HG02884 (cell line): ENCODE results near the gene TBC1D12.
"Not testable (repeated sequence)": the region's sequence is repeated elsewhere in the genome, so short reads cannot be mapped to it uniquely, and the experiment has no call there.

ENCODE experiments used
- ATAC-seq: cut with Tn5 transposase; IDR thresholded peaks from one replicate; pipeline ENCODE4 v1.9.1; 2021; ENCODE audit warnings: mild to moderate bottlenecking, moderate library complexity; ENCODE audit not compliant: unreplicated experiment

TBC1D12 gene

GRCh38 chr10:94450782-94451181 lies 48.4 kb downstream of the TBC1D12 start:
- ATAC-seq: no peak

DNA sequence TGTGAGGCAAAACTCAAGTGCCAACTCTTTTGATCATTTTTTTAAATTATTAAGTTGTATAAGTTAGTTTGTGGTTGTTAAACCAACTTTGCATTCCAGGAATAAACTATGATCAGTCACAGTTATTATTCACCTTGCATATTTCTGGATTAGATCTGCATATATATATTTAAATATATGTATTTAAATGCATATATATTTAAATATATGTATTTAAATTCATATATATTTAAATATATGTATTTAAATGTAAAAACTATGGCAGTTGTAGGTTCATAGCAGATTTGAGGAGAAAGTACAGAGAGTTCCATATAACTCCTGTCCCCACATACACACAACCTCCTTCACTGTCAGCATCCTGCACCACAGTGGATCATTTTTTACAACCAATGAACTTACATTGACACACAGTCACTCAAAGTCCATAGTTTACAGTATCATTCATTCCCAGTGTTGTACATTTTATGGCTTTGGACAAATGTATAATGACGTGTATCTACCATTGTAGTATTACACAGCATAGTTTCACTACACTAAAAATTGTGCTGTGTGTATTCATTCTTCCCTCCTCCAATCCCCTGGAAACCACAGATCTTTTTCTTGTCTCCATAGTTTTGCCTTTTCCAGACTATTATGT lies 49.7 kb downstream of the TBC1D12 start:
- ATAC-seq: no peak

DNA sequence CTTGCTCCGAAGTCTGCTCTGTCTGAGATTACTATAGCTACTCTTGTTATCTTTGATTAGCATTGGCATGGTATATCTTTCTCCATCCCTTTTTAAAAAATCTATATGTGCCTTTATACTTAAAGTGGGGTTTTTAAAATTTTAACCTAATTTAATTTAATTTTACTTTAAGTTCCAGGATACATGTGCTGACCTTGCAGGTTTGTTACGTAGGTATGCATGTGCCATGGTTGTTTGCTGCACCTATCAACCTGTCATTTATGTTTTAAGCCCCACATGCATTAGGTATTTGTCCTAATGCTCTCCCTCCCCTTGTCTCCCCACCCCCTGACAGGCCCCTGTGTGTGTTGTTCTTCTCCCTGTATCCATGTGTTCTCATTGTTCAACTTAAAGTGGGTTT lies 54.6 kb downstream of the TBC1D12 start:
- no peak for ATAC-seq

- no peak for ATAC-seq
These were observed 57.0 kb downstream of the TBC1D12 start for GRCh38 chr10:94459385-94459784.

GRCh38 chr10:94461503-94461902 lies 59.2 kb downstream of the TBC1D12 start:
- ATAC-seq: no peak

DNA sequence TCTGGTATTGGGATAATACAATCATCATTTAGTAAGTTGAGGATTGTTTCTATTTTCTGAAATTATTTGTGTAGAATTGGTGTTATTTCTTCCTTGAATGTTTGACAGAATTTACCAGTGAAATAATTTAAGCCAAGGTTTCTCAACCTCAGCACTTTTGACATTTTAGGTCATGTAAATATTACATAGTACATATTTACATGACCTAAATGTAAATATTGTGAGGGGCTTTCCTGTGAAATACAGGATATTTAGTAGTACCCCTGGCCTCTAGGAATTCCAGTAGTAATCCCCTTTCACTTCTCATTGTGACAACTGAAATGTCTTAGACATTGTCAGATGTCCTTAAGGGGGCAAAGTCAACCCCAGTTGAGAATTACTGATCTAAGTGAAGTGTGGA lies 59.8 kb downstream of the TBC1D12 start:
- ATAC-seq: no peak

GRCh38 chr10:94465684-94466083 lies 63.3 kb downstream of the TBC1D12 start:
- no peak for ATAC-seq

DNA sequence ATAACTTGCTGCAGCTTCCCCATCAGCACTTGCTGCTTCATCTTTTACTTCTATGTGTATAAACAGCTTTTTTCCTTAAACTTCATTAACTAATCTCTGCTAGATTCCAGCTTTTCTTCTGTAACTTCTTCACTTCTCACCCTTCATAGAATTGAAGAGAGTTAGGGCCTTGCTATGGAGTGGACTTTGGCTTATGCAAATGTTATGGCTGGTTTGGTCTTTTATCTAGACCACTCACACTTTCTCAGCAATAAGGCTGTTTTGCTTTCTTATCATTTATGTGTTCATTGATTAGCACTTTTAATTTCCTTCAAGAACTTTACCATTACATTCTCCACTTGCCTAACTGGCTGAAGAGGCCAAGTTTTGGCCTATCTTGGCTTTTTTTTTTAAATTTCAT lies 79.1 kb downstream of the TBC1D12 start:
- no peak for ATAC-seq

- no peak for ATAC-seq
These were observed 81.6 kb downstream of the TBC1D12 start for GRCh38 chr10:94483970-94484369.

DNA sequence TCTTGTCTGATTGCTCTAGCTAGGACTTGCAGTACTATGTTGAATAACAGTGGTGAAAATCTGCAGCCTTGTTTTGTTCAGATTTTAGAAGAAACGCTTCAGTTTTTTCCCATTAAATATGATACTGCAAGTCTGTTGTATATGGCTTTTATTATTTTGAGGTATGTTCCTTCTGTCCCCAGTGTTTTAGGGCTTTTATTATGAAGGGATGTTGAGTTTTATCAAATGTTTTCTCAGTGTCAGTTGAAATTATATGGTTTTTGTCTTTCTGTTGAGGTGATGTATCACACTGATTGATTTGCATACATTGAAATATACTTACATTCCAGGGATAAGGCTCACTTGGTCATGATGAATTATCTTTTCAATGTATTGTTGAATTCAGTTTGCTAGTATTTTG lies 82.8 kb downstream of the TBC1D12 start:
- no peak for ATAC-seq

GRCh38 chr10:94487575-94487974 lies 85.2 kb downstream of the TBC1D12 start:
- ATAC-seq: no peak

GRCh38 chr10:94489107-94489506 lies 86.8 kb downstream of the TBC1D12 start:
- ATAC-seq: no peak

DNA sequence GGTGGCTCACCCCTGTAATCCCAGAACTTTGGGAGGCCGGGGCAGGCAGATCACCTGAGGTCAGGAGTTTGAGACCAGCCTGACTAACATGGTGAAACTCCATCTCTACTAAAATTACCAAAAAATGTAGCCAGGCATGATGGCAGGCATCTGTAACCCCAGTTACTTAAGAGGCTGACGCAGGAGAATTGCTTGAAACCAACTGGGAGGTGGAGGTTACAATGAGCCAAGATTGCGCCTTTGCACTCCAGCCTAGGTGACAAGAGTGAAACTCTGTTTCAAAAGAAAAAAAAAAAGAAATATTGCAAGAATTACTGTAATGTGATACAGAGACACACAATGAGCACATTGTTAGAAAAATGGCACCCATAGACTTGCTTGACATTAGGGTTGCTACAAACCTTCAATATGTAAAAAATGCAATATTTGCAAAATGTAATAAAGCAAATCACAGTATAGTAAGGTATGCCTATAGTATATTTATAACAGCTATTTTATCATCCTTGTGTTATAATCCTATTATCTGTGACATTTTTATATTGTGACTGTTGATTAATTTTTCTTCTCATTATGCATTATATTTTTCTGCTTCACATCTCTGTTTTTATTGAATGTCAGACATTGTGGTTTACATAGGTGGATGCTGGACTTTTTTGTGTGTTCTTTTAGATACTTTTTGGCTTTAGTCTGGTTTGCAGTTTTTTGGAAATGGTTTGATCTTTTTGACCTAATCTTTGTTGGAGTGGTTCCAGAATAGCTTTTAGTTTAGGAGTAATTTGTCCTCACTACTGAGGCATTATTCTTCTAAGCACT lies 87.8 kb downstream of the TBC1D12 start:
- no peak for ATAC-seq

DNA sequence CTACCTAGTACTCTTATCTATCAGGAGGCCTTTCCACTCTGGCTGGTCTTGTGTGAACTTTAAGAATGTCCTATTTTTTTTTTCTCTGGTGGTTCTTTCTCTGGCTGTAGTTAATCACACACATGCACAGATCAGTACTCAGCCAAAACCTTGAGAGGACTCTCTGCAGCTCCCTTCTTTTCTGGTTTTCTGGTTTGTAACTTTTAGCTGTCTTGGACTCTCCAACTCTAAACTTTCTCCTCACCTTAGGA lies 88.4 kb downstream of the TBC1D12 start:
- no peak for ATAC-seq

DNA sequence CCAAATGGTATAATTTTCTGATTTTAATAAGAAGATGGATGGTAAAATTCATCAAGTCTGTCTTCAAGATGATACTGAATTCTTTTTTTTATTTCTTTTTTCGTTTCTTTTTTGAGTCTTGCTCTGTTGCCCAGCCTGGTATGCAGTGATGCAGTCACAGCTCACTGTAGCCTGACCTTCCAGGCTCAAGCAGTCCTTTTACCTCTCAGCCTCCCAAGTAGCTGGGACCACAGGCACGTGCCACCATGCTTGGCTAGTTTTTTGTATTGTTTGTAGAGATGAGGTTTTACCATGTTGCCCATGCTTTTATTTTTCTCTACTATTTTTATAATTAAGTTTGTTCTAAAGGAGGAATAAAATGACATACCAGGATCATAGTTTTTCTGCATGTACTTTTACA lies 91.1 kb downstream of the TBC1D12 start:
- ATAC-seq: no peak

- ATAC-seq: peak; percentile 90
These were observed 93.7 kb downstream of the TBC1D12 start for GRCh38 chr10:94496010-94496409.

- no peak for ATAC-seq
These were observed 94.3 kb downstream of the TBC1D12 start for GRCh38 chr10:94496646-94497045.

DNA sequence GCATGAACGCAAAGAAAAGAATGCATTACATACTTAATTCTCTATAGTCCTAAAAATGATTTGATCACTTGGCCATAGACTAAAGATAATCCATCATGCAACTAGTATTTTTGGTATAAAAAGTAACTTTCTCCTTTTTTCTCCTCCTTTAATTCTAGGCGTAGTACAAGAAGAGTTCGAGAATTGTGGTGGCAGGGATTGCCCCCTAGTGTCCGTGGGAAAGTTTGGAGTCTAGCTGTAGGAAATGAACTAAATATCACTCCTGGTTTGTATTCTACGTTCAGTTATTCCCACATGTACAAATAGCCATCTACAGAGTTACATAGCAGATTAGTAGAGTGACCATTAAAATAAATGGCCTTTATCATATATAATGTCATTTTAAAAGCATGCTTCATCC lies 97.7 kb downstream of the TBC1D12 start:
- no peak for ATAC-seq

GRCh38 chr10:94521276-94522250 lies 119.2 kb downstream of the TBC1D12 start:
- no peak for ATAC-seq

DNA sequence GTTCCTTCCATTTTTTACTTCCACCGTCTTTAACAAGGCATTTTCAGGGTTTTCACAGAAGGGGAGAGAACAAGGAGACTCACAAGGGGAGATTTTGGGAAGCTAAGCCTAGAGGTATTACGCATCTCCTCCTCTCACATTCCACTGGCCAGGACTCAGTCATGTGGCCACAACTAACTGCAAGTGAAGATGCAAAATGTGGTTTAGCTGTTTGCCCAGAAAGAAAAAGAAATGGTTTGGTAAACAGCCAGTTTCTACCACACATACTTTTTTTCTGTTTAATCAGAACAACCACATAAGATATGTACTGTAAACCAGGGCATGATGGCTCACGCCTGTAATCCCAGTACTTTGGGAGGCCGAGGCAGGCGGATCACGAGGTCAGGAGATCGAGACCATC lies 121.8 kb downstream of the TBC1D12 start:
- no peak for ATAC-seq

DNA sequence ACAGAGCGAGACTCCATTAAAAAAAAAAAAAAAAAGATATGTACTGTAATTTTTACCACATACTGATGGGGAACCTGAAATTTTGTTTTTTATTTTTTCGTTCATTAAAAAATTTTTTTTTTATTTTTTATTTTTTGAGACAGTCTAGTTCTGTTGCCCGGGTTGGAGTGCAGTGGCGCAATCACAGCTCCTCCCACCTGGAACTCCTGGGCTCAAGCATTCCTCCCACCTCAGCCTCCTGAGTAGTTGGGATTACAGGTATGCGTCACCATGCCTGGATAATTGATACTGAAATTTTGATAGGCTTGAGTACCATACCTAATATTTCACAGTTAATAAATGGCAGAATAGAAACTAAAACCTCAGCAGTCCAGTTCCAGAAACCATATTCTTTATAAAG lies 122.4 kb downstream of the TBC1D12 start:
- no peak for ATAC-seq

GRCh38 chr10:94531550-94531949 lies 129.2 kb downstream of the TBC1D12 start:
- not testable (repeated sequence) for ATAC-seq
